HG02840 (cell line): ENCODE data around the gene C11orf71.

Experiments
- ATAC-seq: cut with Tn5 transposase; IDR thresholded peaks from one replicate; pipeline ENCODE4 v1.9.1; 2021; ENCODE audit warnings: mild to moderate bottlenecking, moderate library complexity, moderate number of reproducible peaks; ENCODE audit not compliant: unreplicated experiment, low FRiP score

Gene C11orf71

DNA sequence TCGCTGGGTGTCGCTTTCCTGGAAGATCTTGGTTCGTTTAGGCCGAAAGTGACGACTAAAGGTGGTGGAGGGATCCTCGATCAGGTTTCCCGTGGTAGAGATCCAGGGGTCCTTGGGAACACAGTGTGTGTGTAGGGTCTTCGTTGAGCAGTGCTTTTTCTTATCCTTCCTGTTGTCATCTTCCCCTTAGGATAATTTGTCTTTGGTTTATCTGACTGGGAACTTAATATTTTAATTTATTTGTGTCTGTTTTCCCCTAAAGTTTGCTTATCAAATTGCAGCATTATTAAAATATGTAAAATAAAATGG, 558 bp upstream of the C11orf71 start:
- no peak for ATAC-seq

GRCh38 chr11:114399490-114400215, 658 bp downstream of the C11orf71 start:
- peak; percentile 31 for ATAC-seq

GRCh38 chr11:114398303-114398920, 1.9 kb downstream of the C11orf71 start:
- no peak for ATAC-seq

DNA sequence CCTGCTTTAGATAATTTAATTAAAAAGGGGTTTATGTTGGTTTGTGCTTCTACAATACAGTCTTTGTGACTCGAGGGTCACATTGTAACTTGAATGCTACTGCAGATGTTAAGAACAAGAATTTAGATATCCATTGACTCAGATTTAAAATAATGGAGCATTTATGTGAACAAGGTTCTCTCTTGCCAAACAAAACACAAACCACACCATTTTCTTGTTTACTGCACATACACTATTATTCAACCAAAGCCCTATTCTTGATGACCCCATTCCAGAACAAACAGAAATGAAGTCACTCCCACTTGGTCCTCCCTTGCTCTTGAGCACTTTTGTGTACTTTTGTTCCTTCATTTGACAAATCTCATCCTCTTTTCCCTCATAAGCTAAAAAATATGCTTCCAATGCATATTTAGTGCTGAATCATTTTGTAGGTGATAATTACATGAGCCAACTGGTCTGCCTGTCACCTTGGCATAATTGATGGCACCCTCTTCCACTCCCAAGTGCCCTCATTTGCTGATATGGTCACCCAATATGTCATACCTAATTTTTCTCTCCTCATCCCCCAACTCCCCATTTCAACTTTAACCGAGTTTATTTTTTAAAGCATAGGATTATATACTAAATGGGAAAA, 2.8 kb downstream of the C11orf71 start:
- no peak for ATAC-seq

- no peak for ATAC-seq
Observed at GRCh38 chr11:114396916-114397315, 3.4 kb downstream of the C11orf71 start.

GRCh38 chr11:114395736-114396135, 4.6 kb downstream of the C11orf71 start:
- ATAC-seq, result no peak

DNA sequence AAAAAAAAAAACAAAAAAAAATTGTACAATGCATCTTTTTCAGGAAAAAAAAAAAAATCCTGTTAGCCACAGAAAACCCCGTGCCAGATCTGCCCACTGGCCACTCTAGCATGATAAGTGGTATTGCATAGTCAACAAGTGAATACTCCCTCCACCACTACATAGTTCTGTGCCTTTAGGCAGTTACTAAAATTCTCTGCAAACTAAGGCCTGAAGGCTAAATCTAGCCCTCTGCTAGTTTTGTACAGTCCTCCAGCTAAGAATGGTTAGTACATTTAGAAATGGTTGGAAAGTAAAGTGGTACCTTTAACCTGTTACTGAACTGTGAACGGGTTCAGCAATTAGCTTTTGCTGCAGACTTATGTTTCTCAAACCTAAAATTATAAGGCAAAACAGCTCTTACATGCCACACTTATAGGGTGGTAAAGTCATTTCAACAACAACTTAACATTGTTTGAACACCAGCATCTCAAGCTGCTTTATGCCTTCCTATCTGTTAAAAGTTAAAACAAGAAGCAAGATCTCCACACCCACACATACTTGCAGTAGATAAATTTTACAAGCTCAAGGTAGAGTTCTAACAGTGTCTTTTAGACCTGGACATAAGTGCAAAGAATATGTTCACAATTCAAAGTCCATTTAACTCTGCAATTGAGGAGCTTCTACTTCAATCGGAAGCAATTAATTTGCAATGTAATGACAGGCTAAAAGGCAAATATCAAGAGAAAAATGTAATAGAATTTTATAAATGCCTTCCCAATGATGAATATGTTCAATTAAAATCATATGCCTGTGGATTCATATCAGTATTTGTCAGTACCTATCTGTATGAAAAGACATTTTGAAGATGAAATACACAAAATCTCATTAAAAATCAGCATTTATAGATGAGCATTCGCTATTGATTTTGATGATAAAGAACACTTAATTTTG, 7.3 kb downstream of the C11orf71 start:
- no peak for ATAC-seq

DNA sequence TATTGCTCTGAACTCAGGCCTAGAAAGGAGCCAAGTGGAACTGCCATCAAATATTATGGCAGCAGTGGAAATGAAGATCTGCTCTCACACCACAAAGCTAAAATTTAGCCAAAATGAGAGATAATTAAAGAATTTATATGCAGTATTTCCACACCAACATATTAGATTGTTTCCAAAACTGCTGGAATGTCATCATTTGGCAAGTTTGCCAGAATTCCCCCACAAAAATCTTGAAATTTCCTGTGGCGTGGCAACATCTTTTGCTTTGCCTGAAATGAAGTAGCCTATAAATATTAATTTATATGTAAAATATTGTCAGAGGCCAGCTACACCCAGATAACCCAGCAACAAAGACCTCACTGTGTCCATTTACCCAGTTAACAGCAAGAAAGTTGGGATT, 13.8 kb downstream of the C11orf71 start:
- ATAC-seq, result no peak

- no peak for ATAC-seq
Observed at GRCh38 chr11:114386131-114386530, 14.2 kb downstream of the C11orf71 start.

GRCh38 chr11:114384487-114384886, 15.8 kb downstream of the C11orf71 start:
- ATAC-seq, result no peak

DNA sequence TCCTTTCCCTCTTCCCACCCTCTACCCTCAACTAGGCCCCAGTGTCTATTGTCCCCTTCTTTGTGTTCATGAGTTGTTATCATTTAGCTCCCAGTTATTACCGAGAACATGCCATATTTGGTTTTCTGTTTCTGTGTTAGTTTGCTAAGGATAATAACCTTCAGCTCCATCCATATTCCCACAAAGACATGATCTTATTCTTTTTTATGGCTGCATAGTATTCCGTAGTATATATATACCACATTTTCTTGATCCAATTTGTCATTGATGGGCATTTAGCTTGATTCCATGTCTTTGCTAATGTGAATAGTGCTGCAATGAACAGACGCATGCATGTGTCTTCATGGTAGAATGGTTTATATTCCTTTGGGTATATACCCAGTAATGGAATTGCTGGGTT, 17.8 kb downstream of the C11orf71 start:
- ATAC-seq, result no peak

DNA sequence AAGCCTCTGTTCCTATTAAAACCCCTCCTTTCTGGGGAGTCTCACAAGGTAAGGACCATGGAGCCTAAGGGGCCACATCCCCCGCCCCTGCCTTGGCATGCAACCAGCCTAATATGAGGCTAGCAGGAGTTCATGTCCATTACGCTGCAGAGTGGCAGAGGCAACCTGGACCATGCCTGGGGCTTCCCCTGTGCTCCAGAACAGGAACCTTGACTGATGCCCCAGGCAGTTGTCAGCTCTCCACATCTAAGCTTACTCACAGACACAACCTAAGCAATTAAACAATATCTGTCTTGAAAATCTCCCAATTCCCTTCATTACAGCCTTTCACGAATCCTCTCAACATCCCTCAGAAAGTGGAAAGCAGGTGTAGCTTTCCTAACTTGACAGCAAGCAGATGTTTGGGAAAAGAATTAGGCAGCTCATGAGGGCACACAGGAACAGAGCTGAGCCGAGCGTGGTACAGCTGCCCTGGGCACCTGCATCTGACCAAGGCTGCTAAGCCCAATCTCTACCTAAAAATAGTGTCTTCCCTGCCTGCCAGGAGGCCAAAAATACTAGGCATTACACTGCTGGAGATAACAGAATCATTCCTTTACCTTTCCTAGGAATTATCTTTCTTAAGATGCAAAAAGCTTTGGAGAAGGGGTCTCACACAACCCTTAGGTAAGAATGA, 20.8 kb downstream of the C11orf71 start:
- no peak for ATAC-seq

DNA sequence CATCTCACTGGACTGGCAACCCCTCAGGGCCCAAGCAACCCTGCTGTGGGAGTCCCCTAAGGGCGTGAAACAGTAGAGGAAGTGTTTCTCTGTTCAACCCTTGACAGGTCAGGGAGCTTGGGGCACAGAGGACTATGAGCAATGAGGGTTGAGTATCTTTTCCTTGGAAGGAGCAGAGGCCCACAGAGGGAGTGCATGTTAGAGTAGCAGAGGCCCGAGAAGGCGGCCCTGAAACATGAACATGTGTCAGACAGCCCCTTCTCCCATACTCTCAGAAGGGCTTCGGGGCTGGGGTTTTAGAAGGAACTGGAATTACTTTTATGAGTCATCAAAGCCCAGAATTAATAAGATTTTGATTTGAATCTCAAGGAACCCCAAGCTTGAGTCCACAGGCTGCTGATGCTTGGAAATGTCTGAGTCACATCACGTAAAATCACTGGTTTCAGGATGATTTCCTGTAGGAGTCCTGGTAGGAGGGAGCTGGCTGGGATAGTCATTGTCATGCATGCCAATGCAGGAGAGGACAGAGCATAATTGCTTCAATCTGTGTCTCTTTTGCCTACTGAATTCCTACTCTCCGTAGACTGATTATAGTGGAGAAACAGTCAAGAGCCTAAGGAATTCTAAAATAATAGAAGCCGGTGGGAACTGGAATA, 22.6 kb downstream of the C11orf71 start:
- ATAC-seq, result no peak

DNA sequence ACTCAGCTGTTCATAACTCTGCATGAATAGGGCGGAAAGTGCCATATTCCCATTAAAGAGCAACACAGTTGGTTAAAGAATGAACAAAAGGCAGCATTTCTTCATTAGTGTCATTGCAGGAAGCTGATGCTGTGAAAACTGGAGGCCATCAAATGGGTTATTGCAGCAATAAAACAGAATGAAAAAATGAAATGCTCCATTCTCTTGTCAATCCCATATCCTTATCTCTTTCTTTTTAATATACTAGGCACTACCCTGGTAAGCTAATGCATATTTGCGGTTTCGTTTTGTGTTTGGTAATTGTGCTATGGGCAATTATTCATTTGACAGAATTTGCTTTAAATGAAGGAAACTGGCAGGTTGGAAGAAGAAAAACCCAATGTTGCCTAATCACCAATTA, 25.3 kb downstream of the C11orf71 start:
- no peak for ATAC-seq

DNA sequence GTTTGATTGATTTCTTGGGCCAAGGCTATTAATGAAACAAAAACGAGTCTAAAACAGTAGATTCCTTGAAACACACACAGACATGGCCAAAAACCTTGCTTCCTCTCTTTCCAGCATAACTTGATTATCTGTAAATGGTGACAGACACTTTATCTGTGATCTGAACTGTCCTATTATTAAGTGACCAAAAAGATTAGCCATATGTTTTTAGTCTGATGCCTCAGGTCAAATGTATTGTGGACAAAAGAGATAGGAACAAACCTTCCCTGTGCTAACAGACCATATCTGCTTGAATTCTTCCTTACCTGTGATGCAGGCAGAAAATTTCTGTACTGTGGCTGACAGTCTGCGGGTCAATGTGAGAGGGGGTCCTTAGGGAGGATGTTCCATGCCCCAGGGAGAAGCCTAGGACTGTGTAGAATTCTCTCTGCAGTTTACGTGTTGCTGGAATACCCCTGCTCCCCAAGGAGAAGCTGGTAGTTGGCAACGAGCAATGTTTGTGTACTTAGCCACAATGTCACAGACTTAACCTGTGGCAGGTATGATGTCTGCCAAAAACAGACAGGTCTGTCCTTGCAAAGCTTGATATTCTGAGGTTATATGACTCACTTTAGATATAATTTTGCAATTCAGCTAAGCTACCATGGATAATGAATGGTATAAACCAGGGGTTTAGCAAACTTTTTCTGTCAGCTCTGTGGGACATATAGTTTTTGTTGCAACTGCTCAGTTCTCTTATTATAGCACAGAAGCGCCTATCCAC, 31.2 kb downstream of the C11orf71 start:
- no peak for ATAC-seq

DNA sequence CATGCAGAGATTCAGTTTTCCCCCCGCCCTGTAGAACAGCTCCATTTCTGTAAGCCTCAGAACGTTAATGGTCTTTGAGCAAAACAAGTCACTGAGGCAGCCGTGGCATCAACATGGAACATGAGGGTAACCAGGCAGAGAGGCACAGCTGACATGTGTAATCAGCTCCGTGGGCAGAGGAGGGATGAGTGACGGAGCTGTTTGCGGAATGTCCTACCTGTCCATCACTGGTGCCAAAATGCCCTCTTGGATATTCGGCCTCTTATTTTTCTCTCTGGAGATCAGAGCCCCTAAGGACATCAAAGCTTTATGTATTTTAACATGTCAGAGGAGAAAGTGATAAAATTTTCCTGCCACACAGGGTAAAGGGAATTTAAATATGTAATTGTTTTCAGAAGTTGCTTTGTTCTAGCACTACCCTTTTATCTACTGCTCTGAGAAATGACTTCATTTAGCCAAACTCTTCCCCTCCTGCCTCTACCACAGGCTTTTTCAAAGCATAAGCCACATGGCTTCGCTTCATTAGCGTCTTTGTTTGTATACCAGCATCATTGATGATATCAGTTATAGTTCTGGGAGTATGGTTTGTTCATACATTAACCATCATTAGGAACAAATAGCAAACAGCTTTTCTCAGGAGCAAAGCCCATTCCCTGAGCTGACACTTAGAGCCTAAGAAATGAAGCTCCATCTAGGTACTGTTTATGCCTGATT, 32.9 kb downstream of the C11orf71 start:
- ATAC-seq, result no peak

- ATAC-seq, result no peak
Observed at GRCh38 chr11:114366331-114367243, 33.7 kb downstream of the C11orf71 start.

- ATAC-seq, result no peak
Observed at GRCh38 chr11:114362958-114363357, 37.4 kb downstream of the C11orf71 start.
